ENCODE measurements around the gene OR2AJ1. TPM values are rescaled to one million over a fixed set of nuclear protein-coding genes. Genes with fewer than 3 reads are reported as not detected.

Gene OR2AJ1
- total RNA-seq (2022; extraction: Qiagen RNA extraction; ENCODE audit: low read depth): not detected in 5 replicates

GRCh38 chr1:247924868-247925267, at the start of gene OR2AJ1:
Gene OR2AJ1, plus strand, starts transcription at chr1:247924889. Its CDS starts 8,880 bp downstream, at chr1:247933769.

GRCh38 chr1:247895163-247895637, 29.5 kb upstream of the OR2AJ1 start, which contains the start of gene OR2W3:
Gene OR2W3, plus strand, starts transcription at chr1:247895587. Its CDS starts 0 bp downstream, at chr1:247895587.

GRCh38 chr1:247919952-247920351, 4.7 kb upstream of the OR2AJ1 start, which contains the start of gene OR2T8:
Gene OR2T8, plus strand, starts transcription at chr1:247920252. Its CDS starts 766 bp downstream, at chr1:247921018.

GRCh38 chr1:247948558-247948957, 23.9 kb downstream of the OR2AJ1 start, which contains the start of gene OR2L8:
Gene OR2L8, plus strand, starts transcription at chr1:247948858. Its CDS starts 0 bp downstream, at chr1:247948858.

GRCh38 chr1:247964933-247965332, 40.2 kb downstream of the OR2AJ1 start, which contains the start of gene OR2AK2:
Gene OR2AK2, plus strand, starts transcription at chr1:247965233. Its CDS starts 144 bp downstream, at chr1:247965377.

Other genes with a start within 250 kb of the OR2AJ1 start
- not detected in 5 replicates for gene OR13G1, start 245.2 kb upstream of the OR2AJ1 start, total RNA-seq (2022; extraction: Qiagen RNA extraction; ENCODE audit: low read depth)
- gene OR6F1, start 208.2 kb upstream of the OR2AJ1 start, total RNA-seq (2022; extraction: Qiagen RNA extraction; ENCODE audit: low read depth): not detected in 5 replicates
- not detected in 5 replicates for gene OR14K1, start 186.3 kb upstream of the OR2AJ1 start, total RNA-seq (2022; extraction: Qiagen RNA extraction; ENCODE audit: low read depth)
- gene OR14A2, start 176.7 kb upstream of the OR2AJ1 start, total RNA-seq (2022; extraction: Qiagen RNA extraction; ENCODE audit: low read depth): not detected in 5 replicates
- gene OR1C1, start 164.3 kb upstream of the OR2AJ1 start, total RNA-seq (2022; extraction: Qiagen RNA extraction; ENCODE audit: low read depth): not detected in 5 replicates
- gene OR14A16, start 100.8 kb upstream of the OR2AJ1 start, total RNA-seq (2022; extraction: Qiagen RNA extraction; ENCODE audit: low read depth): not detected in 5 replicates
- gene OR11L1, start 83.0 kb upstream of the OR2AJ1 start, total RNA-seq (2022; extraction: Qiagen RNA extraction; ENCODE audit: low read depth): not detected in 5 replicates
- gene TRIM58, start 67.7 kb upstream of the OR2AJ1 start, total RNA-seq (2022; extraction: Qiagen RNA extraction; ENCODE audit: low read depth): not detected in 5 replicates
- gene OR2W3, start 29.3 kb upstream of the OR2AJ1 start, total RNA-seq (2022; extraction: Qiagen RNA extraction; ENCODE audit: low read depth): not detected in 5 replicates
- gene OR2T8, start 4.6 kb upstream of the OR2AJ1 start, total RNA-seq (2022; extraction: Qiagen RNA extraction; ENCODE audit: low read depth): not detected in 5 replicates
- not detected in 5 replicates for gene OR2L8, start 24.0 kb downstream of the OR2AJ1 start, total RNA-seq (2022; extraction: Qiagen RNA extraction; ENCODE audit: low read depth)
- gene OR2AK2, start 40.3 kb downstream of the OR2AJ1 start, total RNA-seq (2022; extraction: Qiagen RNA extraction; ENCODE audit: low read depth): not detected in 5 replicates
- not detected in 5 replicates for gene OR2L5, start 88.8 kb downstream of the OR2AJ1 start, total RNA-seq (2022; extraction: Qiagen RNA extraction; ENCODE audit: low read depth)
- 0.01 TPM in 1 of 5 replicates, not detected in the others for gene OR2L2, start 105.2 kb downstream of the OR2AJ1 start, total RNA-seq (2022; extraction: Qiagen RNA extraction; ENCODE audit: low read depth)
- gene OR2L3, start 121.9 kb downstream of the OR2AJ1 start, total RNA-seq (2022; extraction: Qiagen RNA extraction; ENCODE audit: low read depth): not detected in 5 replicates
- gene OR2L13, start 170.3 kb downstream of the OR2AJ1 start, total RNA-seq (2022; extraction: Qiagen RNA extraction; ENCODE audit: low read depth): not detected in 5 replicates
- gene OR2M5, start 220.3 kb downstream of the OR2AJ1 start, total RNA-seq (2022; extraction: Qiagen RNA extraction; ENCODE audit: low read depth): not detected in 5 replicates
- gene OR2M2, start 249.9 kb downstream of the OR2AJ1 start, total RNA-seq (2022; extraction: Qiagen RNA extraction; ENCODE audit: low read depth): not detected in 5 replicates

Measured in A549 treated with CpdA at 1 μM for 4 hours (cell line).